ENCODE measurements around the gene EGF.

Gene EGF

DNA sequence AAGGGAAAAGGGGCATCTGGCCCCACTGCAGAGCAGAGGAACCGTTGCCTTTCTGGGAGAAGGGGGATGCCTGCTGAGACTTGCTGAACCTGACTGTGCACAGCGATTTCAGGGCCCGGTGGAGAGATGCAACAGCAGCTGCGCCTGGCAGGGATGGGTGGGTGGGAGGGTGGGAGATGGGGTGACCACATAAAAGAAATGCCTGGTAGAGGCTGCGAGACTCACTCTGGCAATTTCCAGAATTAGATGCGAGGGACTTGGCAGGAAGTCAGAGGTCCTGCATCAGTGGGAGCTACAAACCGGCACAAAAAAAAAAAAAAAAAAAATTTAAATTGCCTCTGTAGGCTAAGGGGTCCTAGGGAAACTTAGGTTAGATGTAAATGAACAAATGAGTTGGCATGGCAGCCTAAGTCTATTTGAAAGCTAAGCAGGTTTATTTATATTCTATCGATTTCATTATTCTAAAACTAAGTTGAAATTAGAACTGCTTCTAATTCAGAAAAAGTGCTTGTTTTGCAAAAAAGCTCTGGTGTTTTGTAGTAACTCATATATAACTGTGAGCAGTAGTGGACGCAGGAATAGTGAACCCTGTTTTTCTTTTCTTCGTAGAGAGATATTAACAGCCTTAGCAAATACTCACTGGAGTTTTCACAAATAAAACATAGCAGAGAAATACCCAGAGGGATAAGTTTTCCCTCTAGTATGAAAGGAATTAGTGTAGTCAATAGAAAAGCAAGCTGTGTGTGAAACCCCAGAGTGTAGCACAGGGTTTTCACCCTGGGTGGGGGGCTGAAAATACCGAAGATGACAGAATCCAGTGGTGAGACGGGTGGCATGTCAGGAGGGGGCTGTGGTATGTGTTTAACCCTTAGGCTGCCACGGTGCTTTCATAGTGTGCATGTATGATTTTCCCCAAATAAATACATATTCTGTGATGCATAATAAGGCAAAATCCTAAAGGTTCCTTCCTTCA, 130.1 kb downstream of the EGF start:
- peak; percentile 33 for DNase-seq

GRCh38 chr4:110046588-110047049, 133.9 kb downstream of the EGF start:
- peak; percentile 26 for DNase-seq

DNA sequence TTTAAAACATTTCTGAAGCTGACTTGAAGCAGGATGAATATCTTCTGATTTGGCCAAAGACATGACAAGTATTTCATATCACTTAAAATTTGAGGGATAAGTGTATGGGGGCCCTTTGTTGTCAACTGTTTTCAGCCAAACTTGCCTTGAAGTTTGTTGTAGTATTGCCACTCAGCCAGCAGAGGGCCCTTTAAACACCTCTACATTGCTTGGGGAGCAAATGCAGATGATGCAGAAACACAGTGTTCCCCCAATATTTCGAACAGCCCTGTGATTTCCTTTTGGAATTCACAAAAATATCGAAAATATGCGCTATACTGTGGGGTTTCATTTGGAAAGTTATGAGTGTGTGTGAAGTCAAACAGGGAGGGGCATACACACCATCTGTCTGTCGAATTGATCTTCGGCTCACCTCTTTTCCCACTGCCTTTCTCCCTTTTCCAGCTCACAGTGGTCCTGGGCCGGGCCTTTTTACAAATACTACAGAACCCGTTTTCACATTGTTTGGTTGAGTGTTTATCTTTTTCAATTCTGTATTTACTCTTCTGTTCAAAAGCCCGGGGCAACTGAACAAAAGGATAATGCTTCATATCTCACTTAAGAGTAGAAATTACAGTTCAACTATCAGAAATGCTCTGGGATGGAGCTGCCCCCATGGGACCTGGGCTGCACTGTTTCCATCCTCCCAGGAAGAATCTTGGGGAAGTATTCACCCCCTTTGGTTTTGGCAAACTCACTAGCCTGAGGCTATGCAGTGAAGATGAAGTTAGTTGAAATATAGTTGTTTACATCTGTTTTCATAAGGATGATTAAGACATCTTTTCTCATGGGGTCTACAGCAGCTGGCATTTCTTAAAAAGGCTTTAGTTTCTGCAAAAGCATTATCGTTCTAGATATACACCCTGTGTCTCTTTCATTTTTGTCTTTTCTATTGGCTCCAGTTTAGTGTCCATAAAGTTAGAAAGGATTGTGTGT, 137.6 kb downstream of the EGF start:
- DNase-seq: peak; percentile 50

DNA sequence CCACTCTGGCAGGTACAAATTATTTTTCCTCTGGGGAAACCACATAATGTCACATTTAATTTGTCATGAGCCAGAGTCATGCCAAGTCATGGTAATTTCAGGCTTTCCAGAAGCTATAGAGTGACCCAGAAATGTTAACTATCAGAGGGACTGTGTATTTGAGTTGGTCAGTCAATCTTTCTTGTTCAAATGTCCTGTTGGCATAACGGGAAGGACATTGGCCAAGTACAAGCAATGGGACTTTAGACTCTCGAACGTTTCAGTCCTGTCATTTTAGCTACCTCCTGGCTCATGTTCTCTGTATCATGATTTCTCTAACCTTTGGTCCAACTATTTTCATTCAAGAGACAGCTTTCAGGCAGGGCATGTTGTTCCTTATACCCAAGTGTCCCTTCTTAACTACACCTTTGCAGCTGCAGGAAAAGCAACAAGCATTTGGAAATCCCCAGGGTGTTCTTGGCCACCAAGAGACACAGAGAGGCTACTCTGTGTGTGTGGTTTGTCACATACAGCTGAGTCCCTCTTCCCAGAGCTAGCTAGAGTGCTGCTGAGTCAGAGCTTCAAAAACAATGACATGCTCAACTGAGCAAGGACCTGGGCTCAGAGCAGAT, 142.6 kb downstream of the EGF start:
- peak; percentile 16 for DNase-seq

- no peak for DNase-seq
Measured at GRCh38 chr4:110058677-110059076, 146.0 kb downstream of the EGF start.

DNA sequence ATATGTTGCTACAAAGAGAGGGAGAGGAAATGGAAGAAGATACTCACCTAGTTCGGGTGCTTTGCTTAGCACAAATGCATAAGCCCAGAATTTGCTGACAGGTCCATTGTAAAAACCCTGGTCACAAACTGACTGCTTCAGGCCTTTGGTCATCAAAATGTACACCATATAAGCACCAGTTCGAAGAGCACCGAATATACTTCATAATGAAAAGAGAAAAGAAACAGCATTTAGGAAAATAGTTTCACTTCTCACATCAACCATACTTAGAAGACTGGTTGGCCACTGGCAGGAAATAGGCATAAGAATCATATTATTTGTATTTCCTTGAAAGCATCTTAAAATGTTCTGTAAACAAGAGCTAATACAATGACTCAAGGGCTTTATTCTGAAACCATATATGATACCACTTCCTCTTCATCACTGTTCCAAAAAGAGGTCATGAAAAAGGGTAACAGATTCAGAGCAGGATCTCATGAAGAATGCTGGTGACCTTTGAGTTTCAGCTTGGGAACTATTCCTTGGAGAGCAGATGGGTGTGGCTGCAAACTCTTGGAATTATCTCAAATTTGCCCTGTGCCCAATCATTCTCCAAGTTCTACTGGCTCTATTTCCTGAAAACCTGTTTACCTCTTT, 147.0 kb downstream of the EGF start:
- DNase-seq: no peak

DNA sequence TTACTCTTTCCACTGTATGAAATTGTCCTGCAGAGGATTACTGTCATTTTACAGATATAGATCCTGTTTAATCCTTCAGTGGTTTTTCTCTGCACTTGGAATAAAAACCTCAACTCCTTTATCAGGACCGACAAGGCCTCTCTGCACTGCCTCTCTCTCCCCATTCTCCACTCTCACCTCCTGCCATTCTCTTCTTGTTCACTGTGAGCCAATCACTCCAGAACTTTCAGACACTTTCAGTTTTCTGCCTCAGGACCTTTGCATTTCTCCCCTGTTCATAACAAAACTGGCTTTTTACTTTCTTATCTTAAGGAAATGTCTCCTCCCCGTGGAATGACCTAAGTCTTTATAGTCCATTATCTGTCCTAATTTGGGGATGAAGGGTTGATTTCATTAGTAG, 148.4 kb downstream of the EGF start:
- no peak for DNase-seq

All from fibroblast of skin of right biceps (primary cell).